Loucy (cell line): ENCODE data around the gene OLFM1.

ENCODE experiments used
- H2AFZ ChIP-seq: fragments of 200-600 bp; sonication (generic); 2 replicates; pipeline ENCODE4 v1.6.0; 2016; ENCODE audit warnings: antibody characterized with exemption, mild to moderate bottlenecking, low read length, moderate library complexity
- H3F3A ChIP-seq: fragments of 200-600 bp; 2 replicates; pipeline ENCODE4 v1.6.0; 2016; ENCODE audit warnings: antibody characterized with exemption, low read depth, mild to moderate bottlenecking
- H3K27me3 ChIP-seq: fragments of 200-600 bp; sonication (generic); 2 replicates; pipeline ENCODE4 v1.6.1; 2014; ENCODE audit warnings: low read length, mild to moderate bottlenecking; ENCODE audit not compliant: insufficient read depth, poor library complexity, severe bottlenecking
- H3K36me3 ChIP-seq: fragments of 200-600 bp; sonication (generic); 2 replicates; pipeline ENCODE4 v1.6.1; 2016; ENCODE audit warnings: low read length; ENCODE audit not compliant: insufficient read depth
- H3K4me1 ChIP-seq: fragments of 200-600 bp; sonication (generic); 2 replicates; pipeline ENCODE4 v1.5.1; 2014; ENCODE audit warnings: low read length, mild to moderate bottlenecking; ENCODE audit not compliant: insufficient read depth, poor library complexity, severe bottlenecking
- H3K4me2 ChIP-seq: fragments of 200-600 bp; sonication (generic); 2 replicates; pipeline ENCODE4 v1.6.0; 2014; ENCODE audit warnings: antibody characterized with exemption, low read length, low read depth, mild to moderate bottlenecking; ENCODE audit not compliant: poor library complexity, severe bottlenecking
- H3K4me3 ChIP-seq: fragments of 200-600 bp; sonication (generic); 2 replicates; pipeline ENCODE4 v1.5.1; 2014; ENCODE audit warnings: low read length, mild to moderate bottlenecking, mixed read lengths; ENCODE audit not compliant: poor library complexity, severe bottlenecking
- H3K79me2 ChIP-seq: fragments of 200-600 bp; sonication (generic); 2 replicates; pipeline ENCODE4 v1.6.1; 2014; ENCODE audit warnings: low read length; ENCODE audit not compliant: insufficient read depth
- H3K9ac ChIP-seq: fragments of 200-600 bp; sonication (generic); 2 replicates; pipeline ENCODE4 v1.6.0; 2014; ENCODE audit warnings: mild to moderate bottlenecking, low read depth, low read length, moderate library complexity; ENCODE audit not compliant: poor library complexity, severe bottlenecking
- H3K9me2 ChIP-seq: fragments of 200-600 bp; sonication (generic); replicated peaks from 2 replicates; pipeline ENCODE4 v1.6.1; 2016; ENCODE audit warnings: low read depth, low read length, mixed read lengths
- H3K9me3 ChIP-seq: fragments of 200-600 bp; sonication (generic); 2 replicates; pipeline ENCODE4 v1.6.1; 2014; ENCODE audit warnings: mild to moderate bottlenecking, antibody characterized with exemption, low read length, low read depth; ENCODE audit not compliant: insufficient read depth
- H4K20me1 ChIP-seq: fragments of 200-600 bp; sonication (generic); 2 replicates; pipeline ENCODE4 v1.6.0; 2014; ENCODE audit warnings: antibody characterized with exemption, low read length, mild to moderate bottlenecking; ENCODE audit not compliant: insufficient read depth, poor library complexity, severe bottlenecking
- CTCF ChIP-seq: fragments of 200-600 bp; sonication (generic); conservative IDR thresholded peaks from 2 replicates; pipeline ENCODE4 v1.5.1; 2014; ENCODE audit warnings: mild to moderate bottlenecking, antibody characterized with exemption, low read length
- EZH2phosphoT487 ChIP-seq: fragments of 200-600 bp; IDR thresholded peaks from 2 replicates; pipeline ENCODE4 v1.6.1; 2018; ENCODE audit warnings: antibody characterized with exemption, mild to moderate bottlenecking, moderate library complexity, borderline replicate concordance

The OLFM1 gene

GRCh38 chr9:135135171-135135928 lies 47.9 kb downstream of the OLFM1 start:
- Histone ChIP-seq H3K4me2 (no peak overlapping the region), H4K20me1 (no peaks in the 10 kb centered on the region), H2AFZ (no peak overlapping the region), H3K27me3 (no peaks in the 10 kb centered on the region), H3K9me2 (no peaks in the 10 kb centered on the region), H3K4me3 (no peak overlapping the region), H3K9ac (no peak overlapping the region), H3K4me1 (no peaks in the 10 kb centered on the region), H3F3A (no peaks in the 10 kb centered on the region), H3K36me3 (no peaks in the 10 kb centered on the region), H3K79me2 (no peaks in the 10 kb centered on the region), H3K9me3 (peaks cover 8% of the 10 kb centered on the region; the same call in 1 of the 2 replicates)
- TF ChIP-seq EZH2phosphoT487, result no peak
- TF ChIP-seq CTCF, result no peak

GRCh38 chr9:135135929-135136315 lies 48.5 kb downstream of the OLFM1 start:
- Histone ChIP-seq H3K4me2 (no peak overlapping the region), H3F3A (no peaks in the 10 kb centered on the region), H3K36me3 (no peaks in the 10 kb centered on the region), H3K4me3 (no peak overlapping the region), H3K79me2 (no peaks in the 10 kb centered on the region), H3K4me1 (no peaks in the 10 kb centered on the region), H3K9me3 (peaks cover 8% of the 10 kb centered on the region; the same call in 1 of the 2 replicates), H3K9ac (no peak overlapping the region), H3K27me3 (no peaks in the 10 kb centered on the region), H2AFZ (no peak overlapping the region), H3K9me2 (no peaks in the 10 kb centered on the region), H4K20me1 (no peaks in the 10 kb centered on the region)
- TF ChIP-seq EZH2phosphoT487, result no peak
- no peak for TF ChIP-seq CTCF

- Histone ChIP-seq H3K4me2 (no peak overlapping the region), H2AFZ (no peak overlapping the region), H4K20me1 (no peaks in the 10 kb centered on the region), H3K4me3 (no peak overlapping the region), H3K79me2 (no peaks in the 10 kb centered on the region), H3K36me3 (no peaks in the 10 kb centered on the region), H3F3A (no peaks in the 10 kb centered on the region), H3K9me2 (no peaks in the 10 kb centered on the region), H3K4me1 (no peaks in the 10 kb centered on the region), H3K9me3 (peaks cover 8% of the 10 kb centered on the region; the same call in 1 of the 2 replicates), H3K9ac (no peak overlapping the region), H3K27me3 (no peaks in the 10 kb centered on the region)
- no peak for TF ChIP-seq CTCF
- TF ChIP-seq EZH2phosphoT487, result no peak
Observed at GRCh38 chr9:135136481-135136880, 49.0 kb downstream of the OLFM1 start.
